Subcutaneous abdominal adipose tissue (tissue), 5 donors: ENCODE results near the gene TMEM132A.

Experiments
- H3K27ac ChIP-seq: one replicate; pipeline ENCODE4 v1.7.0; 2013; ENCODE audit warnings: low read depth, mild to moderate bottlenecking, inconsistent platforms, low read length, moderate library complexity
- H3K27me3 ChIP-seq, 5 donors: one replicate each; pipeline ENCODE4 v1.7.0; 2013; ENCODE audit warnings: low read length in 5 of 5, inconsistent platforms in 1 of 5; ENCODE audit not compliant: control insufficient read depth in 5 of 5, insufficient read depth in 4 of 5
- H3K36me3 ChIP-seq, 5 donors: one replicate each; pipeline ENCODE4 v1.7.0; 2013; ENCODE audit warnings: low read length in 5 of 5; ENCODE audit not compliant: control insufficient read depth in 5 of 5, insufficient read depth in 5 of 5
- H3K4me1 ChIP-seq, 5 donors: one replicate each; pipeline ENCODE4 v1.7.0; 2013; ENCODE audit warnings: low read length in 5 of 5, mild to moderate bottlenecking in 3 of 5, moderate library complexity in 1 of 5; ENCODE audit not compliant: control insufficient read depth in 5 of 5, insufficient read depth in 5 of 5
- H3K4me3 ChIP-seq, 5 donors: one replicate each; pipeline ENCODE4 v1.7.0; 2013; ENCODE audit warnings: low read length in 5 of 5, low read depth in 1 of 5
- H3K9ac ChIP-seq, 5 donors: one replicate each; pipeline ENCODE4 v1.7.0; 2013; ENCODE audit warnings: low read length in 5 of 5, mild to moderate bottlenecking in 4 of 5, moderate library complexity in 3 of 5
- H3K9me3 ChIP-seq, 5 donors: one replicate each; pipeline ENCODE4 v1.7.0; 2013; ENCODE audit warnings: low read length in 5 of 5; ENCODE audit not compliant: control insufficient read depth in 5 of 5
- donor health status: healthy.
- donor health status: healthy.
- donor health status: healthy.
- donor health status: healthy.
- donor health status: healthy.

The TMEM132A gene

DNA sequence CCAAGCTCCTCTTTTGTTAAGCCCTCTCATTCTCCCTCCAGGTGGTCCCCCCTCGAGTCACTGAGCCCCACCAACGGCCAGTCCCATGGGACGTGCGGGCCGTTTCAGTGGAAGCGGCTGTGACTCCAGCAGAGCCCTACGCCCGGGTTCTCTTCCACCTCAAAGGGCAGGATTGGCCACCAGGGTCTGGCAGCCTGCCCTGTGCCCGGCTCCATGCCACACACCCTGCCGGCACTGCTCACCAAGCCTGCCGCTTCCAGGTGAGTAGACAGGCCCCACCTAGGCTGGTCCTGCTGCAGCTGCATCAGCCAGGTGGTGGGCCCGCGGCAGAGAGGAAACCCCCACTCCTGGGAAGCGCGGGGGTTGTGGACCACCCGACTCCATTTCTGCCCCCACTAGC is 3.3 kb downstream of the TMEM132A start:
- H3K27me3 ChIP-seq: peaks cover 9 to 17% (median 13%) of the 10 kb centered on the region in 5 donors
- no peak overlapping the region for H3K27ac ChIP-seq
- peaks cover 0 to 10% (median 5%) of the 10 kb centered on the region in 5 donors for H3K36me3 ChIP-seq
- H3K4me3 ChIP-seq: no peak overlapping the region
- peaks cover 0 to 23% (median 17%) of the 10 kb centered on the region in 5 donors for H3K4me1 ChIP-seq
- H3K9me3 ChIP-seq: no peaks in the 10 kb centered on the region
- no peak overlapping the region for H3K9ac ChIP-seq

DNA sequence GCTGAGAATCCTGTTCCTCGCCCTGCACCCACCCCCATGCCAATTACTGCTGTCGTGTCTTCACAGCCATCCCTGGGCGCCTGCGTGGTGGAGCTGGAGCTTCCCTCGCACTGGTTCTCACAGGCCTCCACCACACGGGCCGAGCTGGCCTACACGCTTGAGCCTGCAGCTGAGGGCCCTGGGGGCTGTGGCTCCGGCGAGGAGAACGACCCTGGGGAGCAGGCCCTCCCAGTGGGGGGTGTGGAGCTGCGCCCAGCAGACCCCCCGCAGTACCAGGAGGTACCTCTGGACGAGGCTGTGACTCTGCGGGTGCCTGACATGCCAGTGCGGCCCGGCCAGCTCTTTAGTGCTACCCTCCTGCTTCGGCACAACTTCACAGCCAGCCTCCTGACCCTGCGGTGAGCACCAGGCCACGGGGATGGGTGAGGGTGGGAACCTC is 4.3 kb downstream of the TMEM132A start:
- Histone ChIP-seq H3K9me3 (no peaks in the 10 kb centered on the region), H3K4me3 (no peak overlapping the region), H3K27me3 (peaks cover 9 to 17% (median 13%) of the 10 kb centered on the region in 5 donors), H3K36me3 (peaks cover 0 to under 1% (median 0%) of the 10 kb centered on the region in 5 donors), H3K9ac (no peak overlapping the region), H3K27ac (no peak overlapping the region), H3K4me1 (peaks cover 0 to 20% (median 16%) of the 10 kb centered on the region in 5 donors)

DNA sequence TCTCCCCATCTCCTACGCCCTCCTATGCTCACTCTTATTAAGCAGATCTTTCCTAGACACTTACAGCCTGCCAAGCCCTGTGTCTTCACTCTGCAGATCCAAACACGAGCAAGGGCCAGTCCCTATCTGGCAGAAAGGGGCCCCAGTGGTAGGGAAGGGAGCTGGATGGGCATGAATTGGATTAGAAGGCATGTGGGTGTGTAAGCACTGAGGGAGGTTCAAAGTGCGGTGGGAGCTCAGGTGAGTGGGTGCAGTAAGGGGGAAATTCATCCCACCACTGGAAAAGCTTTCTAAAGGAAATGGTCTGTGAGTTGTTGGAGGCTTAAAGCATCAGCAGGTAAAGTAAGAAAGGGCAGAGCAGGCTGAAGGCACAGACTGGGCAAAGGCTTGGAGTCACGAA is 5.5 kb downstream of the TMEM132A start:
- H3K27ac ChIP-seq: no peak overlapping the region
- H3K4me1 ChIP-seq: peaks cover 0 to 10% (median 6%) of the 10 kb centered on the region in 5 donors
- no peak overlapping the region for H3K9ac ChIP-seq
- no peaks in the 10 kb centered on the region for H3K9me3 ChIP-seq
- H3K36me3 ChIP-seq: no peaks in the 10 kb centered on the region
- peaks cover 9 to 13% (median 11%) of the 10 kb centered on the region in 5 donors for H3K27me3 ChIP-seq
- H3K4me3 ChIP-seq: no peak overlapping the region

DNA sequence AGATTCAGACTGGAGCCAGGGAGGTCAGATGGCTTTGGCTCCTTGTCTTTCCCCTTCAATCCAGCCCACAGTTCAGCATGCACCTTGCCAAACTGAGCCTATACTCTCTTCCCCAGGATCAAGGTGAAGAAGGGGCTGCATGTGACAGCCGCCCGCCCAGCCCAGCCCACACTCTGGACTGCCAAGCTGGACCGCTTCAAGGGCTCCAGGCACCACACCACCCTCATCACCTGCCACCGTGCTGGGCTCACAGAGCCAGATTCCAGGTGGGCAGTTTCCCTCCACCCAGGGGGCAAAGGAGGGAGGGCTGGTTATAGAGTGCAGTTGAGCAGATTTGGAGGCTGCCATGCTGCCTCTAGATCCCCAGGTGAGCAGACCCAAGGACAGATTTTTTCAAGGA is 6.1 kb downstream of the TMEM132A start:
- Histone ChIP-seq H3K27ac (no peak overlapping the region), H3K36me3 (no peaks in the 10 kb centered on the region)

DNA sequence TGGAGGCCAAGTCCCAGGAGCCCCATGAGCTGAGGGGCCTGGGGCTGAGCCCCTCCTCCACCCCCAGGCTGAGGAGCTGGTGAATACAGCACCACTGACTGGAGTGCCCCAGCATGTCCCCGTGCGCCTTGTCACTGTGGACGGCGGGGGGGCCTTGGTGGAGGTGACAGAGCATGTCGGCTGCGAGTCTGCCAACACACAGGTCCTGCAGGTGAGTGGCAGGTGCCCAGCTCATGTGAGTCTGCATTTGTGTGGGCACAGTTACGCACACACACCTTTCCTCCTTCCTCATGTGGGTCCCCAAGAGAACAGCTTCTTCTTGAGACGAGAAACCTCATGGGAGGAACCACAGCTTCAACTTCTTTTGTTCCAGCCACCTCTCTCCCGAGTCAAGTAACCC is 7.7 kb downstream of the TMEM132A start:
- H3K4me1 ChIP-seq: peaks cover 0 to 10% (median 3%) of the 10 kb centered on the region in 5 donors
- H3K9ac ChIP-seq: no peak overlapping the region
- H3K36me3 ChIP-seq: peaks cover 0 to 12% (median 0%) of the 10 kb centered on the region in 5 donors
- no peak overlapping the region for H3K27ac ChIP-seq
- no peaks in the 10 kb centered on the region for H3K9me3 ChIP-seq
- no peak overlapping the region for H3K4me3 ChIP-seq
- peaks cover 0 to 5% (median 2%) of the 10 kb centered on the region in 5 donors for H3K27me3 ChIP-seq

More for the DNA sequence above, 6.1 kb downstream of the TMEM132A start:
- no peak overlapping the region for H3K4me3 ChIP-seq
- no peak overlapping the region for H3K9ac ChIP-seq
- no peaks in the 10 kb centered on the region for H3K9me3 ChIP-seq
- H3K4me1 ChIP-seq: peaks cover 0 to 4% (median under 1%) of the 10 kb centered on the region in 5 donors
- H3K27me3 ChIP-seq: peaks cover 2 to 8% (median 6%) of the 10 kb centered on the region in 5 donors

DNA sequence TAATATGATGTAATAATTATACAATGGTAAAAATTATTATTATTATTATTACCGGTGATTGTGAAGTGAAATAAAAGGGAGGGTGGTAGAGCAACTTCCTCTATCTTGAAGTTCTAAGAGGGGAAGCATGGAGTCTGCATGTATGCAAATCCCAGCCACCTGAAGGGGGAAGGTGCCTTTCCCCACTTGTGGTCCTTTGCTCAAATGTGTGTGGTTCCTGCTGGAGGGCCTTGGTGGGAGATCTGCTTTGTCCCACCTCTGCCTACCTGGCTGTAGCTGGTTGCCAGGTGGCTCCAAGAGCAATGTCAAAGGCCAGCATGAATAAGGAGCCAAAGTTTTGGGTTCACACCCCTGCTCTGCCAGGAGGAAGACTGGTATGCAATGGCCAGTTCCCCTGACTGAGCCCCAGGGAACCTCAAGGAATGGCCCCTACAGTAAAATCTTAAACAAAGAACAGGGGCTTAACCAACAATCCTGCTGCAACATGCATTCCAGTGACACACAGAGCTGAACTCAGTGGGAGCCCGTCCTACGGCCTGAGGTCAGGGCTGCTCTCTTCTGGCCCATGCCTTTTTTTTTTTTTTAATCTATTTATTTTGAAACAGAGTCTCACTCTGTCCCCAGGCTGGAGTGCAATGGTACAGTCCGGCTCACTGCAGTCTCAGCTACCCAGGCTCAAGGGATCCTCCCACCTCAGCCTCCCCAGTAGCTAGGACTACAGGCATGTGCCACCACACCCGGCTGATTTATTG is 8.5 kb downstream of the TMEM132A start:
- H3K4me1 ChIP-seq: peaks cover 0 to 19% (median 3%) of the 10 kb centered on the region in 5 donors
- H3K4me3 ChIP-seq: no peak overlapping the region
- H3K27me3 ChIP-seq: peaks cover 0 to 5% (median 0%) of the 10 kb centered on the region in 5 donors
- no peaks in the 10 kb centered on the region for H3K9me3 ChIP-seq
- H3K27ac ChIP-seq: no peak overlapping the region
- peaks cover 0 to 20% (median 0%) of the 10 kb centered on the region in 5 donors for H3K36me3 ChIP-seq
- H3K9ac ChIP-seq: no peak overlapping the region

DNA sequence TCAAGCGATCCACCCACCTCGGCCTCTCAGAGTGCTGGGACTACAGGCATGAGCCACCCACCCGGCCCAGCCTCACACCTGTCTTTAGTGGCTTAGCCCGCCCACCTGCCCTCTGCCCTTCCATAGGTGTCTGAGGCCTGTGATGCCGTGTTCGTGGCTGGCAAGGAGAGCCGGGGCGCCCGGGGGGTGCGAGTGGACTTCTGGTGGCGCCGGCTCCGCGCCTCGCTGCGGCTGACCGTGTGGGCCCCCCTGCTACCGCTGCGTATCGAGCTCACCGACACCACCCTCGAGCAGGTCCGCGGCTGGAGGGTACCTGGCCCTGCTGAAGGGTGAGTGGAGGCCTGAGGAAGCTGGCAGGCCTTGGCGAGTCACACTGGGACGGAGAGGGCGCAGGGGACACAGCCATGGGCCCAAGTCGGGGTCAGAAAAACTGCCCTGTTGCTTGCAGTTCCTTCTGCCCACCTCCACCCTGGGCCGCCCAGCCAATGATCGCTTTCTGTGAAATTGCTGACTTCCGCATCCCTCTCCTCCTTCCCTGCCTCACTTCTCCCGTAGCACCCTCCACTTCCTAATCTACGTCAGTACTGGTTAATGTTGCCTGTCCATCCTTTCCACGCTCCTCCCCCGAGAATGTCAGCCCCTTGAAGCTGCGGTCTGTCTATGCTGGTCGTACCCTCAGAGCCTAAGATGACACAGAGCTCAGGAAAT is 9.3 kb downstream of the TMEM132A start:
- Histone ChIP-seq H3K9ac (no peak overlapping the region), H3K9me3 (no peaks in the 10 kb centered on the region), H3K27me3 (peaks cover 0 to 5% (median 0%) of the 10 kb centered on the region in 5 donors), H3K27ac (no peak overlapping the region), H3K36me3 (peaks cover 0 to 28% (median 2%) of the 10 kb centered on the region in 5 donors), H3K4me3 (no peak overlapping the region), H3K4me1 (peaks cover 0 to 20% (median 3%) of the 10 kb centered on the region in 5 donors)

DNA sequence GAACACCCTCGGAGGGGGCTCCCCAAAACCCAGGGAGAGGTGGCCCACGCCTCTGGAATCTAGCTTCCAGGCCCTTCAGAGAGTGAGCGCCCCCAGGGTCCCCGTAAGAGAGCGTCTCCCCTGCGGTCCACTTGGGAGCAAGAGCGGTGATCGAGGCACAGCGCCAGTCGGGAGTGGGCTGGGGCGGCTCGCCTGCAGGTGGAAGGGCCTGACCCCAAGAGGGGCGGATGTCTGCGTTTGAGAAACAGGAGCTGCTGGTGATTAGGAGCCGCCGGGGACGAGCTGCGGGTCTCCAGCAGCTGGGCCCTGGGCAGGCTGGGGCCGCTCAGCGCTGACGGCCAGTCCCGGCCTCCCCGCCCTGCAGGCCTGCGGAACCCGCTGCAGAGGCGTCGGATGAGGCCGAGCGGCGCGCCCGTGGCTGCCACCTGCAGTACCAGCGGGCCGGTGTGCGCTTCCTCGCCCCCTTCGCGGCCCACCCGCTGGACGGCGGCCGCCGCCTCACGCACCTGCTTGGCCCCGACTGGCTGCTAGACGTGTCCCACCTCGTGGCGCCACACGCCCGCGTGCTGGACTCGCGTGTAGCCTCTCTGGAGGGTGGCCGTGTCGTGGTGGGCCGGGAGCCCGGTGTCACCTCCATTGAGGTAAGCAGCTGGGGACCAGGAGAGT is 10.0 kb downstream of the TMEM132A start:
- Histone ChIP-seq H3K36me3 (peaks cover 0 to 35% (median 8%) of the 10 kb centered on the region in 5 donors), H3K4me1 (peaks cover 0 to 20% (median 3%) of the 10 kb centered on the region in 5 donors)

DNA sequence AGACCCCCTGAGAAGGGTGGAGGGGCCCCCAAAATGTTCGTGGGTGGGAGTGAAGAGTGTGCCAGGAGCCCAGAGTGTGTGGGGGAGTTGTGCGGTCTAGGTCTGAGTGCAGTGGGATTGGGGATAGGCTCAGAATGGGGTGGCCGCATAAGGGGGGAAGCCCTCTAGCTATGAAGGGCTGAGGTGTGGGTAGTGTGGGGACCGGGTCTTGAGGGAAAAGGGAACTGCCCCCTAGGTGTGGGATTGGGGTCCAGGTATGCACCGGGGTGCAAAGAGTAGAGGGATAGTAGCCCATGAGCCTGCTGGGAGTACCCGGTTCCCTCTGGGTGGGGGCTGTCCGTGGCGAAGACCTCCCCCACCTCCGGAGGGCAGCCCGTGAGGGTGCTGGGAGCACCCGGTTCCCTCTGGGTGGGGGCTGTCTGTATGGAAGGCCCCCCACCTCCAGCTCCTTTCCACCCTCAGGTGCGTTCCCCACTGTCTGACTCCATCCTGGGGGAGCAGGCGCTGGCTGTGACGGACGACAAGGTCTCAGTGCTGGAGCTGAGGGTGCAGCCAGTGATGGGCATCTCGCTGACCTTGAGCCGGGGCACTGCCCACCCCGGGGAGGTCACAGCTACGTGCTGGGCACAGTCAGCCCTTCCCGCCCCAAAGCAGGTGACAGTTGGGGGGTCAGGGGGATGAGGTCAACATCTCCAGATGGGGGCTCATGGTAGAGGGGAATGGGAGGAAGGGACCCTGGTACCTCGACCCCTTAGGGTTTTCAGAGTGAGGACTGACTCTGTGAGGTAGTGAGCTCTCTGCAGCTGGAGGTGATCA is 10.7 kb downstream of the TMEM132A start:
- H3K4me3 ChIP-seq: no peak overlapping the region
- H3K9me3 ChIP-seq: no peaks in the 10 kb centered on the region
- peaks cover 0 to 2% (median 0%) of the 10 kb centered on the region in 5 donors for H3K27me3 ChIP-seq
- peaks cover 0 to 42% (median 16%) of the 10 kb centered on the region in 5 donors for H3K36me3 ChIP-seq
- peaks cover 0 to 20% (median 3%) of the 10 kb centered on the region in 5 donors for H3K4me1 ChIP-seq
- no peak overlapping the region for H3K27ac ChIP-seq
- no peak overlapping the region for H3K9ac ChIP-seq

More for the DNA sequence above, 10.0 kb downstream of the TMEM132A start:
- H3K27ac ChIP-seq: no peak overlapping the region
- H3K27me3 ChIP-seq: peaks cover 0 to 5% (median 0%) of the 10 kb centered on the region in 5 donors
- no peak overlapping the region for H3K4me3 ChIP-seq
- H3K9me3 ChIP-seq: no peaks in the 10 kb centered on the region
- H3K9ac ChIP-seq: no peak overlapping the region
